Measurements from ENCODE around the gene FAM163B.

The FAM163B gene

GRCh38 chr9:133615606-133616188, 6.5 kb upstream of the FAM163B start:
- DNase-seq: no peak

- DNase-seq: no peak
Observed at GRCh38 chr9:133615186-133615585, 6.0 kb upstream of the FAM163B start.

- DNase-seq: no peak
Observed at GRCh38 chr9:133614678-133615077, 5.5 kb upstream of the FAM163B start.

- no peak for DNase-seq
Observed at GRCh38 chr9:133614056-133614455, 4.9 kb upstream of the FAM163B start.

- no peak for DNase-seq
Observed at GRCh38 chr9:133613432-133613831, 4.2 kb upstream of the FAM163B start.

GRCh38 chr9:133612816-133613215, 3.6 kb upstream of the FAM163B start:
- DNase-seq: no peak

- no peak for DNase-seq
Observed at GRCh38 chr9:133612051-133612450, 2.9 kb upstream of the FAM163B start.

GRCh38 chr9:133610845-133611244, 1.7 kb upstream of the FAM163B start:
- no peak for DNase-seq

- DNase-seq: no peak
Observed at GRCh38 chr9:133608889-133609288, 300 bp downstream of the FAM163B start.

- no peak for DNase-seq
Observed at GRCh38 chr9:133608382-133608781, 807 bp downstream of the FAM163B start.

- no peak for DNase-seq
Observed at GRCh38 chr9:133607976-133608375, 1.2 kb downstream of the FAM163B start.

GRCh38 chr9:133607381-133607780, 1.8 kb downstream of the FAM163B start:
- DNase-seq: no peak

GRCh38 chr9:133606708-133607025, 2.5 kb downstream of the FAM163B start:
- DNase-seq: no peak

- DNase-seq: no peak
Observed at GRCh38 chr9:133605856-133606707, 3.1 kb downstream of the FAM163B start.

- no peak for DNase-seq
Observed at GRCh38 chr9:133605446-133605845, 3.7 kb downstream of the FAM163B start.

GRCh38 chr9:133604856-133605255, 4.3 kb downstream of the FAM163B start:
- no peak for DNase-seq

- DNase-seq: no peak
Observed at GRCh38 chr9:133604214-133604613, 5.0 kb downstream of the FAM163B start.

- DNase-seq: no peak
Observed at GRCh38 chr9:133603135-133603927, 5.9 kb downstream of the FAM163B start.

GRCh38 chr9:133602277-133602676, 6.9 kb downstream of the FAM163B start:
- DNase-seq: no peak

- DNase-seq: no peak
Observed at GRCh38 chr9:133601746-133602145, 7.4 kb downstream of the FAM163B start.

- DNase-seq: no peak
Observed at GRCh38 chr9:133600739-133601138, 8.4 kb downstream of the FAM163B start.

- DNase-seq: no peak
Observed at GRCh38 chr9:133599470-133600173, 9.6 kb downstream of the FAM163B start.

- DNase-seq: no peak
Observed at GRCh38 chr9:133598978-133599377, 10.2 kb downstream of the FAM163B start.

Data from GOT3 (cell line).